ENCODE data around the gene IGF2R. TPM values are rescaled to one million over a fixed set of nuclear protein-coding genes. Genes with fewer than 3 reads are reported as not detected.

The IGF2R gene
- total RNA-seq, 1 experiment from 2014 or later = 75.3 TPM

DNA sequence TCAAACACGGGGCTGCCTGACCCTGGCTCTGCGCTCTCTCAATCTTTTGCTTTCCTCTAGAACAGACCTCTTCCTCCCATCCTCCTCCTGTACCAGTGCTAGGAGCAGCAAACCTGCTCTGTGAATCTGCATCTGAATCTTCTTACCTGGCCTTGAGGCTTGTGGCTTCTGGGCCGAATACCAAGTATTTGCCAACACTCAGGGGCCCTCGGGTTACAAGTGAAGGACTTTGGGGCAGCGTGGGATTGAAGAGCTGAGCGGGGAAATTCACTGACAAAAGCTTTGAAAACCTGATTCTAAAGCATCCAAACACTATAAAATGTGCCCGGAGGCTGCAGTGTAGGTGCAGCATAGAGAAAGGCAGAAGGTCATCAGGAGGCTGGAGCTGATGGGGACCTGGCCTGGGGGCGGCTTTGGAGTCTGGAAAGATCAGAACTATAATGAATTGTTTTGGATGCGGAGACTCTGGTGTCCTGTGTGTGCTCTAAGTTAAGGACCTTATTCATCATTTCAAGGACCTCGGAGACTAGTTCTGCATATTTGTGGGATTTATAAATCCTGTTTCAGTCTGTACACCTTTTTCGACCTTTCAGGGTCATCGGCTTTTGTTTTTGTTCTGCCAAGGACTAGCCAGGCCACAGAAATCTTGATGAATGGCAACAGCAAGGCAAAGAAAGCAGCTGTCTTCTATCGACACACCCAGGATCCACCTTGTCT lies 16.4 kb upstream of the IGF2R start:
- no peak for DNase-seq (ENCODE audit: low spot score)
- H3K9me3 Mint-ChIP-seq = no peaks in the 10 kb centered on the region
- peaks cover 6% of the 10 kb centered on the region for H3K27me3 Mint-ChIP-seq (ENCODE audit: low read depth)
- no peak overlapping the region for H3K27ac Mint-ChIP-seq
- H3K4me1 Mint-ChIP-seq = peaks cover 19% of the 10 kb centered on the region
- POLR2A ChIA-PET = no interaction called here
- peak; percentile 48 for ATAC-seq
- CTCF ChIA-PET = no interaction called here
- no peaks in the 10 kb centered on the region for H3K36me3 Mint-ChIP-seq
- no peak for TF ChIP-seq SOX15 (CRISPR knock-in tag; IDR thresholded peaks at IDR 0.05)
- TF ChIP-seq, protein P1, sequence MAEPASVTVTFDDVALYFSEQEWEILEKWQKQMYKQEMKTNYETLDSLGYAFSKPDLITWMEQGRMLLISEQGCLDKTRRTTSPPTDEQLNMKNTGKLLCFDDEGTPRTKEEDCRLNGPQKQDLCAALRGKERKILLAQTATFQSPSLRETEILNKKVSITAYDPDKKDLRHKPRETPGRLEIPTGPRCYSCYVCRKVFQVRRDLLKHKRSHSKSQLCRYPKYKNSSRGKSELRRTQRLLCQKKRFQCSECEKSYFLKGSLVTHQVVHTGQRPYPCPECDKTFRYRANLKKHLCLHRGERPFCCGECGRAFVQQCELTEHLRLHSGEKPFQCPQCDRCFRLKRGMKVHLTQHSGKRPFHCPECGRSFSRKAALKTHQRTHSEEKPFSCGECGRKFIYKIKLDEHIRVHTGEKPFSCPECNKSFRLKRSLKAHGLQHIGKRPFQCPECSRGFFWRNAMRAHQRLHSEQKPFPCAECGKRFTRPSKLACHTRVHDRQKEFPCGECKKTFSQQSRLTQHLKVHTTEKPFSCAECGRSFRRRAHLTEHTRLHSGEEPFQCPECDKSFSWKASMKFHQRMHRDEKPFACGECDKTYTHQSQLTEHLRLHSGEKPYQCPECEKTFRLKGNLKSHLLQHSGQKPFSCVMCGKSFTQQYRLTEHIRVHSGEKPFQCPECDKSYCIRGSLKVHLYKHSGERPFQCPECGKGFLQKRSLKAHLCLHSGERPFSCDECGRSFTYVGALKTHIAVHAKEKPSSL (CRISPR knock-in tag; conservative IDR thresholded peaks at IDR 0.05) = no peak
- TF ChIP-seq, protein P2, sequence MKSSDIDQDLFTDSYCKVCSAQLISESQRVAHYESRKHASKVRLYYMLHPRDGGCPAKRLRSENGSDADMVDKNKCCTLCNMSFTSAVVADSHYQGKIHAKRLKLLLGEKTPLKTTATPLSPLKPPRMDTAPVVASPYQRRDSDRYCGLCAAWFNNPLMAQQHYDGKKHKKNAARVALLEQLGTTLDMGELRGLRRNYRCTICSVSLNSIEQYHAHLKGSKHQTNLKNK (CRISPR knock-in tag; IDR thresholded peaks at IDR 0.05) = no peak
- H3K4me3 Mint-ChIP-seq = no peak overlapping the region

DNA sequence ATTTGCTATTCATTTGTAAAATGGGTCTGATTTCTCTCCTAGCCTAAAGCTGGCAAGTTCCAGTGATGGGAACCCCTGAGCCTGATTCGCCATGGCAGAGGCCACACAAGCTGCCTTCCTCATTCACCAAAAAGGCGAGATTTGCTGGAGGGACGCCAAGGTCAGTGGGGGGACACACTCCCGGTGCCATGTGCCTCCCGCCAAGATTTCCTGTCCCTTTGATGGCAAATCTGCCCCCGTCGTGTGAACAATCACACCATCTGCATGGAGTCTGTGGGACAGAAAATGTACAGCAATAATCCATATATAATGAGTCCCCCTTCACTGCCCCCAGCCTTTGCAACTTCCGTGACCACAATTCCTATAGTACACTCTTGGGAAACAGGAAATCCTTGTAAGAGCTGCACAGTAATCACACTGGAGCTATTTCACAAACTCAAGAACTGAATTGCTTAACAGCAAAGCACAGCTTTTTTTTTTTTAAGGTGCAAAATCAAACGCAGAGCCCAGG lies 15.7 kb upstream of the IGF2R start:
- Mint-ChIP-seq H3K36me3 (no peaks in the 10 kb centered on the region), H3K4me3 (no peak overlapping the region), H3K9me3 (no peaks in the 10 kb centered on the region), H3K27me3 (ENCODE audit: low read depth) (peaks cover 6% of the 10 kb centered on the region), H3K4me1 (peaks cover 16% of the 10 kb centered on the region), H3K27ac (no peak overlapping the region)
- TF ChIP-seq, protein P3, sequence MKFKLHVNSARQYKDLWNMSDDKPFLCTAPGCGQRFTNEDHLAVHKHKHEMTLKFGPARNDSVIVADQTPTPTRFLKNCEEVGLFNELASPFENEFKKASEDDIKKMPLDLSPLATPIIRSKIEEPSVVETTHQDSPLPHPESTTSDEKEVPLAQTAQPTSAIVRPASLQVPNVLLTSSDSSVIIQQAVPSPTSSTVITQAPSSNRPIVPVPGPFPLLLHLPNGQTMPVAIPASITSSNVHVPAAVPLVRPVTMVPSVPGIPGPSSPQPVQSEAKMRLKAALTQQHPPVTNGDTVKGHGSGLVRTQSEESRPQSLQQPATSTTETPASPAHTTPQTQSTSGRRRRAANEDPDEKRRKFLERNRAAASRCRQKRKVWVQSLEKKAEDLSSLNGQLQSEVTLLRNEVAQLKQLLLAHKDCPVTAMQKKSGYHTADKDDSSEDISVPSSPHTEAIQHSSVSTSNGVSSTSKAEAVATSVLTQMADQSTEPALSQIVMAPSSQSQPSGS (CRISPR knock-in tag; IDR thresholded peaks at IDR 0.05; ENCODE audit: borderline replicate concordance, low read depth) = no peak
- TF ChIP-seq ESRRA (CRISPR knock-in tag; IDR thresholded peaks at IDR 0.05; ENCODE audit: borderline replicate concordance) (no peak), FOXP1 (CRISPR knock-in tag; IDR thresholded peaks at IDR 0.05; ENCODE audit: borderline replicate concordance) (no peak), GABPB1 (CRISPR knock-in tag; IDR thresholded peaks at IDR 0.05) (no peak), SOX15 (CRISPR knock-in tag; IDR thresholded peaks at IDR 0.05) (no peak), CBFB (CRISPR knock-in tag; IDR thresholded peaks at IDR 0.05; ENCODE audit: low read depth) (no peak), HMGA2 (CRISPR knock-in tag; IDR thresholded peaks at IDR 0.05) (no peak), RORB (CRISPR knock-in tag; IDR thresholded peaks at IDR 0.05) (no peak), NR2C2 (CRISPR knock-in tag; IDR thresholded peaks at IDR 0.05) (no peak), FOXK1 (CRISPR knock-in tag; IDR thresholded peaks at IDR 0.05) (no peak), GTF2I (CRISPR knock-in tag; conservative IDR thresholded peaks at IDR 0.05) (no peak), TP53 (CRISPR knock-in tag; IDR thresholded peaks at IDR 0.05) (no peak), NFYB (CRISPR knock-in tag; conservative IDR thresholded peaks at IDR 0.05; ENCODE audit: low read depth) (no peak), ZBTB21 (CRISPR knock-in tag; IDR thresholded peaks at IDR 0.05; ENCODE audit: borderline replicate concordance) (no peak), ZNF232 (CRISPR knock-in tag; IDR thresholded peaks at IDR 0.05) (no peak), NFE2L1 (CRISPR knock-in tag; IDR thresholded peaks at IDR 0.05) (no peak)
- TF ChIP-seq, protein P1 (CRISPR knock-in tag; conservative IDR thresholded peaks at IDR 0.05) = no peak
- TF ChIP-seq, protein P4, sequence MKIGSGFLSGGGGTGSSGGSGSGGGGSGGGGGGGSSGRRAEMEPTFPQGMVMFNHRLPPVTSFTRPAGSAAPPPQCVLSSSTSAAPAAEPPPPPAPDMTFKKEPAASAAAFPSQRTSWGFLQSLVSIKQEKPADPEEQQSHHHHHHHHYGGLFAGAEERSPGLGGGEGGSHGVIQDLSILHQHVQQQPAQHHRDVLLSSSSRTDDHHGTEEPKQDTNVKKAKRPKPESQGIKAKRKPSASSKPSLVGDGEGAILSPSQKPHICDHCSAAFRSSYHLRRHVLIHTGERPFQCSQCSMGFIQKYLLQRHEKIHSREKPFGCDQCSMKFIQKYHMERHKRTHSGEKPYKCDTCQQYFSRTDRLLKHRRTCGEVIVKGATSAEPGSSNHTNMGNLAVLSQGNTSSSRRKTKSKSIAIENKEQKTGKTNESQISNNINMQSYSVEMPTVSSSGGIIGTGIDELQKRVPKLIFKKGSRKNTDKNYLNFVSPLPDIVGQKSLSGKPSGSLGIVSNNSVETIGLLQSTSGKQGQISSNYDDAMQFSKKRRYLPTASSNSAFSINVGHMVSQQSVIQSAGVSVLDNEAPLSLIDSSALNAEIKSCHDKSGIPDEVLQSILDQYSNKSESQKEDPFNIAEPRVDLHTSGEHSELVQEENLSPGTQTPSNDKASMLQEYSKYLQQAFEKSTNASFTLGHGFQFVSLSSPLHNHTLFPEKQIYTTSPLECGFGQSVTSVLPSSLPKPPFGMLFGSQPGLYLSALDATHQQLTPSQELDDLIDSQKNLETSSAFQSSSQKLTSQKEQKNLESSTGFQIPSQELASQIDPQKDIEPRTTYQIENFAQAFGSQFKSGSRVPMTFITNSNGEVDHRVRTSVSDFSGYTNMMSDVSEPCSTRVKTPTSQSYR (CRISPR knock-in tag; IDR thresholded peaks at IDR 0.05) = no peak
- TF ChIP-seq, protein P5, sequence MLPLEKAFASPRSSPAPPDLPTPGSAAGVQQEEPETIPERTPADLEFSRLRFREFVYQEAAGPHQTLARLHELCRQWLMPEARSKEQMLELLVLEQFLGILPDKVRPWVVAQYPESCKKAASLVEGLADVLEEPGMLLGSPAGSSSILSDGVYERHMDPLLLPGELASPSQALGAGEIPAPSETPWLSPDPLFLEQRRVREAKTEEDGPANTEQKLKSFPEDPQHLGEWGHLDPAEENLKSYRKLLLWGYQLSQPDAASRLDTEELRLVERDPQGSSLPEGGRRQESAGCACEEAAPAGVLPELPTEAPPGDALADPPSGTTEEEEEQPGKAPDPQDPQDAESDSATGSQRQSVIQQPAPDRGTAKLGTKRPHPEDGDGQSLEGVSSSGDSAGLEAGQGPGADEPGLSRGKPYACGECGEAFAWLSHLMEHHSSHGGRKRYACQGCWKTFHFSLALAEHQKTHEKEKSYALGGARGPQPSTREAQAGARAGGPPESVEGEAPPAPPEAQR (CRISPR knock-in tag; IDR thresholded peaks at IDR 0.05) = no peak
- CTCF ChIA-PET = no interaction called here
- DNase-seq (ENCODE audit: low spot score) (no peak), ATAC-seq (no peak)
- POLR2A ChIA-PET = interaction anchor here (0.6 kb wide), 2 partner anchors 53 to 89 kb away, joined by 3 to 4 read pairs; no protein-coding TSS in a partner anchor
